GM19452 (cell line): Measurements from ENCODE around the gene SHCBP1L.

Experiments used
- ATAC-seq: cut with Tn5 transposase; IDR thresholded peaks from one replicate; pipeline ENCODE4 v1.9.1; 2021; ENCODE audit not compliant: unreplicated experiment

SHCBP1L gene

DNA sequence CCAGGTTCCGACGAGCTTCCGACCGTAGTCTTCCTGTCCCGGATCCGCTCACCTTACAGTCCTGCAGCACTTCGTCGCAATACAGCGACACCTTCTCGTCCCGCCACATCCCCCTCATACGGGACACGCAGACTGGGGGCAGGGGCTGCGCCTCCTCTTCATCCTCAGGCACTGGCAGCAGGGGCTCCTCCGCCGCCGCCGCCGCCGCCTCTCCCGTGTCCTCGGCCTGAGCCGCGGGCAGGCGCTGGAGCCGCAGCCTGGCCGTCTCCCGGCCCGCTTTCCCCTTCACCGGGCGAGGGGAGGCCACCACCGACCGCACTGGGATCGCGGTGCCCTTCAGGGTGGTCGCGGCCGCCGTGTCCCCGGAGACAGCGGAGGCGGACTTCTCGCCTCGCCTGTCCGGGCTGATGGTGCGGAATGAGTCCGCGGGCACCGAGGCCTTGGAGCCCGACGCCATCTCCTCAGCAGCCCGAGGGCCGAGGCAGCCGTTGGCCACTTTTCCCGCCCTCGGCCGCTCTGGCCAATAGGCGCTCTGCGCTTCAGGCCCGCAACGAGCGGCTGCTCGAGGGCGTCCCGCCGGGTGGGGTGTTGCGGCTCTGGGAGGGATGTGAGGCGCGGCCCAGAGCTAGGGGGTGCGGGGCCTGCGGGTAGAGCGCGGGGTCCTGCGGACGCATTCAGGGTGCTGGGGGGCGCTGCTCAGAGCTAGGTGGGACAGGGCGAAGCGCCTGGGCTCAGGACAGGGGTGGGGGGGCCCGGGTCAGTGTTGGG, at the start of gene SHCBP1L:
Gene SHCBP1L, minus strand, starts transcription at position 490 of the 768 bp plus-strand sequence. Its CDS starts 33 bp downstream, at position 457.
- no peak for ATAC-seq

DNA sequence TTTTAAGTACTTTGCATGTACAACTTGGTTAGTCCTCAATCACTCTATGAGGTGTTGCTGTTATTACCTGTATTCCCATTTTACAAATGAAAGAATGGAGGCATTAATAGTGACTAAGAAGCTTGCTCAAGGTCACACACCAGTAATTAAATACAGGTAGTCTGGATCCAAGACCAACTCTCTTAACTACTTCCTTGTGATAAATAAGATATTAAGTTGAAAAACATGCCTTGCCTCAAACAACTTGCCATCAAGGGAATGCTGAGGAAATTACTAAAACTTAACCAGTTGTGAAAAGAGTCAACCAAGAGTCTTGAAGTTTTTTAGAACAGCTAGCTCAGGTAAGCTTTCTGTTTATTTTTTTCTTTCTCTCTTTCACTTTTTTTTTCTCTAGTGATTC, 49.3 kb upstream of the SHCBP1L start:
- ATAC-seq: no peak

DNA sequence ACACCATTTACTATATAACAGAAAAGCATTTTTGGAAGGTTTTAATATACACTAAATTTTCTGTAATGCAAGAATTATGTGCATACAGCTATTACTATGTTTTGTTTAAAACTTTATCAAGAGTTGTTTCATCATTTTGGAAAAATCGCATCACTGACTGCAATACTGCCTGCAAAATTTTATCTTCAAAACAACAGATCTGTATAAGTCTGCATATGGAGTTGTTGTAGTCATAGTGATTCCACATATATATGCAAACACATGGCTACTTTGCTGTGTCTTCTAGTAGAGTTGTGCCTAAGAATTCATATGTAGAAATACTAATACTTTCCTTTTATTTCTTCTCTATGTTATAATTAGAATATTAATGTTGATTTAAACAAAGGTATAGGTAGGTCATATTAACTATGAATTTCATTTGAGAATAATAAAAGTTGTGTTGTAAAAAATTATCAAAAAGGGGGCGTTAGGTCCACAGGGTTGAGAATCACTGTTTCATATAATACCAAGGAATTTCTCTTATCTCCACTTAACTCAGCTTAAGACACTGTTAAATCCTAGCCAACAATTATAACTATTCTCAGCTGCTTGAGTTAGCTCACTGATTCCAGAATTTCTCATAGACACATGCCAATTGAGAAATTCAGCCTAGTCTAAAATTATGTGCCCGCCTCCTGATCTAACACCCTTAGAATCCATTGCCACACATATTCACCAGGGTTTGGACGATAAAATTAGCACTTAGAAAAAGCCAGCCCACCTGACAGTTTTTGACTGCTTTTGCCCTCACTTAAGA, 47.4 kb upstream of the SHCBP1L start:
- no peak for ATAC-seq

DNA sequence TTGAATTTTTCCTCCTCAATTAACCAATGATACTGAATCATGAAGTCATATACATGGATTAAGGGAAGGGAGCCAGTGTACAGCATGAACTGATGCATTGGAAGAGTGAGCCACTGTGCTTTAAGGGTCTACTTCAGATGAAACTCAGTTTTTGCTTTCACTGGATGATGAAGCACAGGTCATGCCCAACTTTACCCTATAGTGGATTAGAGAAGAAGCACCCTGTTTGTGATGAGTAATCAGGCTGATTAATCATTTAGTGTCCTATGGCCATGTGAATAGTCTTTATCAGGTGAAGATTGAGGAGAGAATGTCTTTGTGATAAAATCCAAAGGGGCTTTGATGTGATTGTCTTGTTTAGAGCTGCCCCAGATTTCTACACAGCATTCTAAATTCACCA, 45.5 kb upstream of the SHCBP1L start:
- ATAC-seq: no peak

DNA sequence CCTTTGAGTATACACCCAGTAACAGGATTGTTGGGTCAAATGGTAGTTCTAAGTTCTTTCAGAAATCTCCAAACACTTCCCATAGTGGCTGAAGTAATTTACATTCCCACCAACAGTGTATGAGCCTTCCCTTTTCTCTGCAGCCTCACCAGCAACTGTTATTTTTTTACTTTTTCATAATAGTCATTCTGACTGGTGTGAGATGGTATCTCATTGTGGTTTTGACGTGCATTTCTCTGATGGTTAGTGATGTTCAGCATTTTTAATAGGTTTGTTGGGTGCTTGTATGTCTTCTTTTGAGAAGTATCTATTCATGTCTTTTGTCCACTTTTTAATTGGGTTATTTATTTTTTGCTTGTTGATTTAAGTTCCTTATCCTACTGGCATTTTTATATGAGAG, 43.9 kb upstream of the SHCBP1L start:
- ATAC-seq: no peak

DNA sequence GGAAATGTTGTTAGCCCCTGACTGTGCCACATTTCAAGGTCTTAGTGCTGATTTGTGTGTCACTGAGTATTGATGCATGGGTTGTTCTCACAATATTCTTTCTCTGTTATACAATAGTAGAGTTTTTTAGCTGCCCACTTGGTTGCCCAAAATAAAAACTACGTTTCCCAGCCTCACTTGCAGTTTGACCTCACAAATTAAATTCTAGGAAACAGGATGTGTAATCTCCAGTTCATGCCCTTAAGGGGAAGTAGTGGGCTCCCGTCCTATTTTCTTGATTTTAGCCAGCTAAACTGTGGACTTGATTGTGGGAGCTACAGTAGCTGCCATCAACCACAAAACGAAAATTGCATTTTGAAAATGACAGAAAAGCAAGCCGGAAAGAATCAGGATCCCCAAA, 42.9 kb upstream of the SHCBP1L start:
- ATAC-seq: no peak

DNA sequence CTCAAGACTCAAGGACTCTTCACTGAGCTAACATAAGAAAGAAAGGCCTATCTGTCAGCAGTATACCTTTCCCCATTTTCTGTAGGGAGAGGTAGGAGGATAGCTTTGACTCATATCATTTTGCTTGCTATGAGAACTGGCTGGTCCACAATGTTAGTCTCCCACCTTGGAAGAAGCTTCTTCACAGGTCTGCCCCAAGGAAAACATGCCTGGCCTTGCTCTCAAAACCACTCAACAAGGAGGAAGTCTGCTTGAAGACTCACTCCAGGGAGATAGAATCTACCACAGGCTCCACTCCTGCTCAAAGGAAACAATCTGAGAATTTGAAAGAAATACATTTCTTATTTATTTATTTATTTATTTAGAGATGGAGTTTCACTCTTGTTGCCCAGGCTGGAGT, 40.8 kb upstream of the SHCBP1L start:
- ATAC-seq: no peak

DNA sequence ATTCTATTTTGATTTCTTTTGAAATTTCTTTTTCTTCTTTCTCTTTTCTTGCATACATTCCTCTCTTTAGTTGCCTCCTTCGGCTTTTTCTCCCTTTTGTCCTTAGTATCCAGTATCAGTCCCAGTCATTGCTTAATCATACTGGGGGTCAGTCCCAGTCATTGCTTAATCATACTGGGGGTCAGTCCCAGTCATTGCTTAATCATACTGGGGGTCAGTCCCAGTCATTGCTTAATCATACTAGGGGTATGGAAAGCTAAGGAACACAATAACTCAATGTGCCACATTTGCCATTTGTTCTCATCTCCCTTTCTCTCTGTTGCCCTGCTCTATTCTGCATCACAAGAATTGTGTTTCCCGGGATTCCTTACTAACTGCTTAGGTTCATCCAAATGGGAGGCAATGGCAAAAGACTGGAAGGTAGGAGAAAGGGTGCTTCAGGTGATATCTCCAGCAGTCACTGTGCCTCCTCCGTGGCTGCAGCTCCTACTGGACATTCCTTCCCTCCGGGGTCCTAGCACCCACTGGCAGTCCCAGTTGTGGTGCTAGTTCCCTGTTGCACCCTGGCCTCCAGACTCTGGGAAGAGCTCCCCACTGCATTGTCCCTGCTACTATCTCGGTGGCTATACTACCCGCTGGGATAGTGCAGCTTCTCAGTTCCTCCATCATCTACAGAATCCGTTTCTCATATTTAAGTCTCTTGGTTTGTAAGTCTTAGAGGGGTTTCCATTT, 37.6 kb upstream of the SHCBP1L start:
- ATAC-seq: no peak

DNA sequence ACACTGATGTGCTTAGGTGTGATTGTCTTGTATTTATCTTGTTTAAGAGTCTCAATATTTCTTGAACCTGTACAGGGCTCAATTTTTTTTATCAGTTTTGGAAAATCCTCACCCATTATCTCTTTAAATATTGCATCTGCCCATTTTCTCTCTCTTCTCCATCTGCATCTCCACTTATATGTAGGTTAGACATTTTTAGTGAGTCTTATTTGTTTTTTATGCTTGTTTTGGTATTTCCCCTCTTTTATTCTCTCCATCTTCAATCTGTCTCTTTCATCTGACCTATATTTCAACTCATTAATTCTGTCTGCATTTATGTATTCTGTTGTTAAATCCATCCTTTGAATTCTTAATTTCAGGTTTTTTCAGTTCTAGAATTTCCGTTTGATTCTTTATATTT, 32.9 kb upstream of the SHCBP1L start:
- ATAC-seq: no peak

DNA sequence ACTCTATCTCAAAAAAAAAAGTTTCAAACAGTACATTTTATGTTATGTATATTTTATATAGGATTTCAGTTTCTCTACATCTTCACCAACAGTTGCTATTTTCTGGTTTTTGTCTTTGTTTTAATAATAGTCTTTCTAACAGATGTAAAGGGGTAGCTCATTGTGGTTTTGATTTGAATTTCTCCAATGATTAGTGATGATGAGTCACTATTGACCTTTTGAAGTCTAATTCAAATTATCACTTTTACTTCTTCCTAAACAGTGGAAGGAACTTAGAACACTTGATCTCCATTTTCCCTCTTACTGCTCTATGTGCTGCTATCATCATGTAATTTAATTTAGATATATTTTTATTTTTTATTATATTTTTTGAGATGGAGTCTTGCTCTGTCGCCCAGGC, 31.7 kb upstream of the SHCBP1L start:
- no peak for ATAC-seq

DNA sequence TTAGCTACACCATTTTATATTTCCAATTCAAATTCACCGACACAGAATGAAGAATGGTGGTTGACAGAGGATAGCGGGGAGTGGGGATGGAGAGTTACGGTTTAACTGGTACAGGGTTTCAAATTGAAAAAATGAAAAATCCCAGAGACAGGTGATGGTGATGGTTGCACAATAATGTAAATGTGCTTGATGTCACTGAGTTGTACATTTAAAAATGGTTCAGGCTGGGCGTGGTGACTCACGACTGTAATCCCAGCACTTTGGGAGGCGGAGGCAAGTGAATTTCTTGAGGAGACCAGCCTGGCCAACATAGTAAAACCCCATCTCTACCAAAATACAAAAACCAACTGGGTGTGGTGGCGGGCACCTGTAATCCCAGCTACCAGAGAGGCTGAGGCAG, 31.2 kb upstream of the SHCBP1L start:
- ATAC-seq: no peak

DNA sequence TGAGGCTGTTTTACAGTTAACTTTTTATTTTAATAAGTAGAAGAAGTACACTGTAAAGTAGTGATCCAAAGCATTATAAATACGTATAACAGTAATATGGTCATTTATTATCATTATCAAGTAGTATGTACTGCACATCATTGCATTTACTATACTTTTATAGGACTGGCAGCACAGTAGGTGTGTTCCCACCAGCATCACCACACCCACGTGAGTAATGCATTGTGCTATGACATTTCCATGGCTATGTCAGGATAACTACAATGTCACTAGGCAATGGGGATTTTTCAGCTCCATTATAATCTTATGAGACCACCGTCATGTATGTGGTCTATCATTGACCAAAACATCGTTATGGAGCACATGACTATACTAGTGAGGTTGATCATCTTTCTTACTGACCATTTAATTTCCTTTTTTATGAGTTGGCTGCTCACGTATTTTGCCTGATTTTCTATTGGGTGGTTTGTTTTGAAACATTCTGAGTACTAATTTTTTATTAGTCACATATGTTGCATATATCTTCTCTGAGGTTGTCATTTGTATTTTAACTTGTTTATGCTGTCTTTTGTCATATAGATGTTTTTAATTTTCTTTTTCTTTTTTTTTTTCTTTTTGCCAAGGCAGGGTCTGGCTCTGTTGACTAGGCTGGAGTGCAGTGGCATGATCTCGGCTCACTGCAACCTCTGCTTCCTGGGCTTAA, 25.3 kb upstream of the SHCBP1L start:
- no peak for ATAC-seq

DNA sequence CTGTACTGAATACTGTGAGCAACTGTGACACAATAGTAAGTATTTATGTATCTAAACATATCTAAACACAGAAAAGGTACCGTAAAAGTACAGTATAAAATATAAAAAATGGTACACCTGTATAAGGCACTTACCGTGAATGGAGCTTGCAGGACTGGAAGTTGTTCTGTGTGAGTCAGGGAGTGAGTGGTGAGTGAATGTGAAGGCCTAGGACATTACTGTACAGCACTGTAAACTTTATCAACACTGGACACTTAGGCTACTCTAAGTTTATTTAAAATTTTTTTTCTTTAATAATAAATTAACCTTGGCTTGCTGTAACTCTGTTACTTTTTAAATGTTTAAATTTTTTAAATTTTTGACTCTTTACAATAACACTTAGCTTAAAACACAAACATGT, 24.5 kb upstream of the SHCBP1L start:
- ATAC-seq: no peak

DNA sequence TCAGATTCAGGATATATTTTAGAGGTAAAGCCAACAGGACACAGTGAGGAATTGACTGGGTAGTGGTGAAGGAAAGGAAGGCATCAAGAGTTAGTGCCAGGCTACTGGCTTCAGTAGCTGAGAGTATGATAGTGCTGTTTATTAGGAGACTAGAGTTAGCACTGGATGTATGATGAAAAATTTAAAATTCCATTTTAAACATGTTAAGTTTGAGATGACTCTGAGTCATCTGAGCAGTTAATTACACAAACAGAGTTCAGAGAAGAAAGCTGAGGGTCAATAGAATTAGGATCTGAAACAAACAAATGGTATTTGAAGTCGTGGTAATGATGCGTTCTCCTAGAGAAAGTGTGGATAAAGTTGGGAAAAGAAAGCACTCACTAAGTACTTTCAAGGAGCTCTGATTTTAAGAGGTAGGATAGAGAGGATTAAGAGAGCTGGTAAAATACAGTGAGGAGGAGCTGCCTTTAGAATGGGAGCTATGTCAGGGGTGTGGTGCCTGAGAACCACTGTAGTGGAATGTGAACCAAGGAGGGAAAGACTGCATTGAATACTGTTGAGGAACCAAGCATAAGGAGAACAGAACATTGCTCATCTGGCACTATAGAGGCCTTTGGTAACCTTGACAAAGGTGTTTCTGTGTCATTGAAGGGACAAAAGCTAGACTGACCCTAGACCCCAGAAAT, 21.7 kb upstream of the SHCBP1L start:
- ATAC-seq: no peak

DNA sequence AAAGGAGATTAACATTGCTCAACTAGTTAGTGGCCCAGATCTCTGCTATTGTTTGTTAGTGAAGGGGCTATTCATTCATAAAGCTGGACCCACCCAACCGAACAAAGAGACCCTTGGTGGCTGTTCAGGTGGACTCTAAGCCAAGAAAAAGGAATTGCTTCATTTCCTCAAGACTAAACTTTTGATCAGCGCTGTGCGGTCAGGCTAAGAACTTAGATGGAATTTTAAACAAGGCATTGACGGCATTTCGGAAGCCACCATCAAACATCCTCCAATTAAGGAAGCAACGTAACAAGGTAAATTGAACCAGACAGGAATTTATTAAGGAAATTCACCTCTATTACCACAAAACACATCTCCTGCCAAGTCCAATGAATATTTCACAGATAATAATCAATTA, 19.9 kb upstream of the SHCBP1L start:
- ATAC-seq: no peak

DNA sequence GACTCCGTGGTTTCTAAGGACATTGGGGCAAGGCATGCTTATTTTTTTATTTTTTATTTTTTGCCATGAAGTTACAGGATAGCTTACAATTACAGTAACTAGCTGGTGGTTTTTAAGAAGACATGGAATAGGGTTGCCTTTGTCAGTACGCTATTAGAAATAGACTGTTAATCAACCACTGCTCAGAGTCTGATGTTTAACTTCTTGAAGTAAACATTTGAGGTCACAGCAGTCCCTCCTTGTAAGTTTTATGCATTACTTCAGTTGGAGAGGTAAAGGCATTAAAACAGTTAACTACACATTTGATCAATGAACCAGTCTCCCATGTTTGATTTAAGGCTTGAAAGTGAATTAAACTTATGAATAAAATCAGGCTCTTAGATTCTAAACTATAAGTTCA, 19.3 kb upstream of the SHCBP1L start:
- no peak for ATAC-seq

DNA sequence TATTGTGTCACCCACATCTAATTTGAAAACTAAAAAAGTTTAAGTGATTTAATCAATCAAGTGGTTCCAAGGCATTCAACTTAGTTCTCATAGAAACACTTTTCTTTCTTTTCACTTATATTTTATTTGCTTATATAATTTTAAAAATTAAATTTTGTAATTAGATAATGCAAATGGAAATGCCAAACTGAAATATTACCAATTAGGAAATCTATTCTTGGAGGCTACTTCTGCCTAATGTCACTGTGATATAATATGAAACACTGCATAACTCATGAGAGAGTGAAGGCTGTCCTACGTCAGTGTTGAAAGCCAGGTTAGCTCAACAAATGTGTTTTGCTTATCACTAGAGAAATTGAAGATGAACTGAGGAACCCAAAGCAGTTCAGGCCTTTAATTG, 18.3 kb upstream of the SHCBP1L start:
- ATAC-seq: no peak

DNA sequence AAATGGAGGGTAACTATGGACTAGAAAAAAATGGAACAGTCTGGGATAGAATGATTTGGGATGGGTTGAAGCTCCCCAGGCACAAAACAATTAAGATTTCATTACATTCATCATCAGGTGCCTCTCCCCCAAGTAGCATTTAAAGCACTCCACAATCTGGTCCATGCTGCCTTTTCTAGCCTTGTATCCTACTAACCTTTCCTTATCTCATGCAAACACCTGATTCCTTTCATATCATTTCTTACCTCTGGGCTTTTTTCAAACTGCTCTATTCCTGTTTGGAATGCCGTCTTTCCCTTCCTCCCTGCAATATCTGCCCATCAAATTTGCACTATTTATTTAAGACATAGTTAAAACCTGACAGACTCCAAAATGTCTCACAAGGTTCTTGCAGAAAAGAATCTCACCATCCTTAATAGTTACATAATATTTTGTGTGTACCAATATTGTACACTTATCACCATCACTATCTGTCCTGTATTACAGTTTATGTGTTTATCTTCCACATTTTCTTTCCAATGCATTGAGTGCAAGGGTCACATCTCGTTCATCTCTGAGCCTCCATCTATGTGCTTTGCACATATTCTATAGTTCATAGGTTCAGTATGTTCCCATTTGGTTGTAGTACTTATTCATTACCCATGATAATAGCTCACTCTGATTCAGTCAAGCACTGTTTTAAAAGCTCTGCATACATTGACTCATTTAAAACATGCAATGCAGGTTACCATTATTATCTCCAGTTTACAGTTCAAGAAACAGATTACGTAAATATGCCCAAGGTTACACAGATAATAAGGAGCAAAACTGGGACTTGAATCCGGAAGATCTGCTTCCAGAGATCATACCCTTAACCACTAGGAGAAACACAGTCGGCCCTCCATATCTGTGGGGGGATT, 16.1 kb upstream of the SHCBP1L start:
- ATAC-seq: no peak

DNA sequence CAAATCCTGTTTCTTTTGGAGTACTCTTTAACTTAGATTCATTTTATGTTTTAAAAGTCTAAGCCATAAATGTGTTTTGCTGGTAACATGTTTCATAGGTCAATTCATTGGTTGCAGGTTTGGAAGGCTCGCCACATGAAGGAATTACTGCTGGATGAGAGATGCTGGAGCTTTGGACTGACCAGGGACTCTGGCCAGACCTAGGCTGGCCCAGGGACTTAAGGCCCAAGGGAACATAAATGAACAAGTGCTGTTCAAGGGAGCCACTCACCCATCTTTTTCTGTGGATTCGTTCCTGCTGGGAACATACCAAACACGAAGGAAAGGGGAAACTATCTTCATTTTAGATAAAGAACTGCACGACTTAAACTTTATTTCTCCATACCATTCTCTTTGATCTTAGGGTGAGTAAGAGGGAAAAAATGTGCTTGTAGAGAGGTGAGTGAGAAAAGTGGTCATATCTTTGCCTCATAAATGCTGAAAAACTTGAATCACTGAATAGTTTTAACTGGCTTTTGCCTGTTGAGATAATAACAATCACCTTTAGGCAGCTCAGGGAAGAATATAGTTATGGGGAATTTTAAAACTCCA, 15.3 kb upstream of the SHCBP1L start:
- no peak for ATAC-seq
